ENCODE results near the gene NSUN6. TPM values are rescaled to one million over a fixed set of nuclear protein-coding genes. Genes with fewer than 3 reads are reported as not detected.

The NSUN6 gene
- total and polyA plus RNA-seq, 10 of the 15 experiments (the other 5 are each of a cell fraction or from before 2014, with no cell fraction given) = 10.2 to 25.0 (median 15.6) TPM

DNA sequence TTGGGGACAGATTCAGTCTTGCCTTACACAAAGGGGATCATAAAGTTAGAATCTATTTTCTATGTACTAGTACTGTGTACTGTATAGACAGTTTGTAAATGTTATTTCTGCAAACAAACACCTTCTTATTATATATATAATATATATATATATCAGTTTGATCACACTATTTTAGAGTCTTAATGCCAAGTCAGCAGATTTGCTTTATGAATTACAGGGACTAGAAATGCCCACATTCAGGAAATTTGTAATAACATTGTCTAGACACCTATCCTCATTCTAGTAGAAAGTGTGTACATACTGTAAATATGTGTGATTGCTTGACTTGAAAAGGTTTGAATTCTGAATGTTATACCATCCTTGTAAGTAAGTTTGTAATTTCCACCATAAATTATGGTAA lies 111.2 kb downstream of the NSUN6 start:
- POLR2A ChIA-PET = no interaction called here
- TF ChIP-seq NFXL1 (IDR thresholded peaks at IDR 0.05; ENCODE audit: borderline replicate concordance) (no peak), JUNB (IDR thresholded peaks at IDR 0.05) (no peak), TCF12 (IDR thresholded peaks at IDR 0.05; ENCODE audit: low read depth, low read length) (no peak), PBX3 (IDR thresholded peaks at IDR 0.05; ENCODE audit: insufficient replicate concordance, low read depth, low read length) (no peak), ZSCAN29 (IDR thresholded peaks at IDR 0.05) (no peak), KAT2A (conservative IDR thresholded peaks at IDR 0.05; ENCODE audit: control insufficient read depth, low read depth, low read length) (no peak), MTA2 (IDR thresholded peaks at IDR 0.05; ENCODE audit: low read depth) (no peak), CHD2 (IDR thresholded peaks at IDR 0.05; ENCODE audit: borderline replicate concordance, low read depth, low read length) (no peak), ZNF622 (IDR thresholded peaks at IDR 0.05) (no peak), RAD51 (IDR thresholded peaks at IDR 0.05) (no peak), ESRRA (IDR thresholded peaks at IDR 0.05; ENCODE audit: low read length) (no peak), POLR2A (IDR thresholded peaks at IDR 0.05; ENCODE audit: low read depth, low read length) (no peak), KLF5 (IDR thresholded peaks at IDR 0.05; ENCODE audit: partially characterized antibody) (no peak), NR2C2 (IDR thresholded peaks at IDR 0.05; ENCODE audit: borderline replicate concordance, control insufficient read depth, insufficient read length, low read depth) (no peak), ZBTB4 (CRISPR knock-in tag; IDR thresholded peaks at IDR 0.05) (no peak), CHD1 (IDR thresholded peaks at IDR 0.05; ENCODE audit: low read depth, low read length) (no peak), IRF4 (IDR thresholded peaks at IDR 0.05; ENCODE audit: low read depth, low read length) (no peak)
- TF ChIP-seq, protein P1, sequence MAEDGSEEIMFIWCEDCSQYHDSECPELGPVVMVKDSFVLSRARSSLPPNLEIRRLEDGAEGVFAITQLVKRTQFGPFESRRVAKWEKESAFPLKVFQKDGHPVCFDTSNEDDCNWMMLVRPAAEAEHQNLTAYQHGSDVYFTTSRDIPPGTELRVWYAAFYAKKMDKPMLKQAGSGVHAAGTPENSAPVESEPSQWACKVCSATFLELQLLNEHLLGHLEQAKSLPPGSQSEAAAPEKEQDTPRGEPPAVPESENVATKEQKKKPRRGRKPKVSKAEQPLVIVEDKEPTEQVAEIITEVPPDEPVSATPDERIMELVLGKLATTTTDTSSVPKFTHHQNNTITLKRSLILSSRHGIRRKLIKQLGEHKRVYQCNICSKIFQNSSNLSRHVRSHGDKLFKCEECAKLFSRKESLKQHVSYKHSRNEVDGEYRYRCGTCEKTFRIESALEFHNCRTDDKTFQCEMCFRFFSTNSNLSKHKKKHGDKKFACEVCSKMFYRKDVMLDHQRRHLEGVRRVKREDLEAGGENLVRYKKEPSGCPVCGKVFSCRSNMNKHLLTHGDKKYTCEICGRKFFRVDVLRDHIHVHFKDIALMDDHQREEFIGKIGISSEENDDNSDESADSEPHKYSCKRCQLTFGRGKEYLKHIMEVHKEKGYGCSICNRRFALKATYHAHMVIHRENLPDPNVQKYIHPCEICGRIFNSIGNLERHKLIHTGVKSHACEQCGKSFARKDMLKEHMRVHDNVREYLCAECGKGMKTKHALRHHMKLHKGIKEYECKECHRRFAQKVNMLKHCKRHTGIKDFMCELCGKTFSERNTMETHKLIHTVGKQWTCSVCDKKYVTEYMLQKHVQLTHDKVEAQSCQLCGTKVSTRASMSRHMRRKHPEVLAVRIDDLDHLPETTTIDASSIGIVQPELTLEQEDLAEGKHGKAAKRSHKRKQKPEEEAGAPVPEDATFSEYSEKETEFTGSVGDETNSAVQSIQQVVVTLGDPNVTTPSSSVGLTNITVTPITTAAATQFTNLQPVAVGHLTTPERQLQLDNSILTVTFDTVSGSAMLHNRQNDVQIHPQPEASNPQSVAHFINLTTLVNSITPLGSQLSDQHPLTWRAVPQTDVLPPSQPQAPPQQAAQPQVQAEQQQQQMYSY (CRISPR knock-in tag; IDR thresholded peaks at IDR 0.05) = no peak
- Histone ChIP-seq H4K20me1 (ENCODE audit: control insufficient read depth, insufficient read depth) (no peaks in the 10 kb centered on the region), H3K9me3 (replicated peaks; ENCODE audit: control insufficient read depth, insufficient read depth, low read length) (no peaks in the 10 kb centered on the region), H3K4me1 (ENCODE audit: control insufficient read depth, insufficient read depth, low read length) (no peaks in the 10 kb centered on the region), H3K4me3 (no peak overlapping the region), H3K4me2 (ENCODE audit: control insufficient read depth, insufficient read depth) (no peak overlapping the region), H3K27ac (ENCODE audit: control insufficient read depth, insufficient read depth) (no peak overlapping the region), H2AFZ (ENCODE audit: control insufficient read depth, low read depth, low read length) (no peak overlapping the region), H3K9ac (ENCODE audit: control insufficient read depth, insufficient read depth, low read length) (no peak overlapping the region), H3K27me3 (replicated peaks in 1 of 2; ENCODE audit: control insufficient read depth in 2 of 2, insufficient read depth in 2 of 2, low read length in 1 of 2) (no peaks in the 10 kb centered on the region), H3K36me3 (ENCODE audit: control insufficient read depth in 2 of 2, insufficient read depth in 2 of 2, low read length in 1 of 2) (peaks cover 0 to 5% of the 10 kb centered on the region in 2 experiments; a peak in 2 of 4 replicates), H3K79me2 (ENCODE audit: control insufficient read depth, insufficient read depth, low read length) (no peaks in the 10 kb centered on the region)
- in situ Hi-C loops (cut with MboI) (no loop called here), intact Hi-C loops (cut with micrococcal nuclease; ENCODE audit: unreplicated experiment) (no loop called here)
- DNase-seq (ENCODE audit: low read depth, low spot score) (no peak), FAIRE-seq (no peak), ATAC-seq (no peak)
- RAD21 ChIA-PET (ENCODE audit: unreplicated experiment) = no interaction called here
- no TSS peak for BruUV-seq (replicated peaks)
- SMC1A ChIA-PET (ENCODE audit: uncharacterized antibody, unreplicated experiment) = no interaction called here
- CTCF ChIA-PET = no interaction called here

Data from GM12878 (cell line).